OCI-M2 (cell line): ENCODE measurements around the gene LGI1.

ENCODE experiments used
- DNase-seq: peaks from one replicate; lab custom pipeline; 2025; ENCODE audit not compliant: unreplicated experiment; lab: John Stamatoyannopoulos, UW

LGI1 gene

DNA sequence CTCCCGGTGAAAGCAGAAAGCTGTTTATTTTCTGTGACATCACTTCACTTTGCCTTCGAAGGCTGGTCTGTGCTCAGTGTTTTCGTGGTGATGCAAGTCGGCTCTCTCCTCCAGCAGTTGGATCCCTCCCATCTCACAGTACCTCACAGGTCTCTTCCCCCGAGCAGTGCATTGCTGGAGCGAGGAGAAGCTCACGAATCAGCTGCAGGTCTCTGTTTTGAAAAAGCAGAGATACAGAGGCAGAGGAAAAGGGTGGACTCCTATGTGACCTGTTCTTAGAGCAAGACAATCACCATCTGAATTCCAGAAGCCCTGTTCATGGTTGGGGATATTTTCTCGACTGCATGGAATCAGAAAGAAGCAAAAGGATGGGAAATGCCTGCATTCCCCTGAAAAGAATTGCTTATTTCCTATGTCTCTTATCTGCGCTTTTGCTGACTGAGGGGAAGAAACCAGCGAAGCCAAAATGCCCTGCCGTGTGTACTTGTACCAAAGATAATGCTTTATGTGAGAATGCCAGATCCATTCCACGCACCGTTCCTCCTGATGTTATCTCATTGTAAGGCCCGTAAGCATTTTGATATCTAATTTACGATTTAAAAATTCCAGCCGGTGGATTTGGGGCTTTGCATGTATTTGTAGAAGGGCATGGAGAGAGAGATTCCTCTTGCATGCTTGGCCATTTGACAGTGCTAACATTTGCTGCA is at the start of gene LGI1:
Gene LGI1 (plus strand): TSS at position 136 of the 707 bp plus-strand sequence. CDS start 209 bp downstream, at position 345.
- no peak for DNase-seq

DNA sequence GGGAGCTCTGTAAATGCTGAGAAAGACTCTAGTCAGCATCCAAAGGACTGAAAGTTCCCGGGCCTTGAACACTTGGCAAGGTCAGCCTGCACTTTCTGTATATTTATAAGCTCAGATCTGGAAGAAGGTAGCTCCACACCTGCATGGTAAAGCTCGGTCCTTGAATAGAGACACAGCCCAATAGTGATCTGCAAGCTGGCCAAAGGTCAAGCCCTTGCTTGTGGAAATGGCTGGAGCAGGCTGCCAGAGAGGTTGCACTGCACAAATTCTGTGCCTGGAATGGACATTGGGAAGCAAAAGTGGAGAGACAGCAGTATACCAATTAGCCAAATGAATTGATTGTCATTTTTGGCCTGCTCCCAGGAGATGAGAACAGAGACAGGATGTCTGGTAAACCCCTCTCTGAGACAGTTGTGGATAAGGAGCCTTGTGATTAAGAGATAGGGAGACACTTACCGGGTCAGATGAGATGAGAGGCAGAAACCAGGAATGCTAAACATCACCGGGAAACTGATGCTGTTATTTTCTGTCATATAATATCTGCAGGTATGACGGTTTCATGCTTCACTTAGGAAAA is 47.3 kb upstream of the LGI1 start:
- DNase-seq = no peak

DNA sequence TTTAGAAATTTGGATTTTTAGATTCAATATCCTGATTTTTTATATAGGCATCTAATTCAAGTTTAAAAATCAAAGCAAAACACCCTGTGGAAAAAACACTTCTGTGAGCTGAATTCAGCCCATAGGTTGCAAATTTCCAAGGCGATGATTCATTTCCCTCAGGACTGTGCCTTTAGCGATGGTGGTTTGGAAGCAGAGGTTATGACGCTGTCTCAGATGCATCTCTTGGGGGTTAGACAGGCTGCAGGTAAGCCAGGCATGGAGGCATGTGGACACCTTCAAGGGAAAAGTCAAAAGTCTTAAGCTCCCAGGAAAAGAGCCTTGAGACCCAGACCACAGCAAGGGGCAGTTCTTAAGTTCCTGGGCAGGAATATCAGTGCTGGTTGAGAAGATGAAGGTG is 45.8 kb upstream of the LGI1 start:
- no peak for DNase-seq

DNA sequence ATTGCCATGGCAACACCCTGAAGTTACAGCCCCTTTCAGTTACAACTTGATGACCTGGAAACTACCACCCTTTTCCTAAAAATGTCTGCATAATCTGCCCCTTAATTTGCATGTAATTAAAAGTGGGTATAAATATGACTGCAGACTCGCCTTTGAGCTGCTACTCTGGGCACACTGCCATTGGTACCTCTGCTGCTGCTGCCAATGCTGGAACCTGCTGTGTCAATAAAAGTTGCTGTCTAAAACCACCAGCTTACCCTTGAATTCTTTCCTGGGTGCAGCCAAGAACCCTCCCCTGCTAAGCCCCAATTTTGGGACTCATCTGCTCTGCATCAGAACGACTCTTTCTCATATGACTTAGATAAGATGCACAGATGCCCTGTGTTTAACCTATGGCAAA is 45.1 kb upstream of the LGI1 start:
- DNase-seq = no peak

DNA sequence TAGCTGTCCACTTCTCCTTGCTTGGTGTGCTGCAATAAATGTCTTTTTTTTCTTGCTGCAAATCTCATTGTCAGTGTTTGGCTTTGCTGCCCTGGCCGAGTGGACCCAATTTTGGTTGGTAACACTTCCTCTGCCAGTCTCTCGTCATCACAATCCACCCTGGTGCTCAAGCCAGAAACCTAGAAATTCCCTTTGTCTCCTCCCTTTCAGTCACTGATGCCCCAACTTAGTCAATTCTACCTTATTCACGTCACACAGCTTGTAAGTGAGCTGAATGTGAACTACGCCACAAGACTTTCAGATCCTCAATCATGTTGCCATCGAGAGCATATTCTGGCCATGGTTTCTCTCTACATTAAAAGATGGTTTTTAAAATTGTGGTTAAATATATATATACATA is 42.4 kb upstream of the LGI1 start:
- DNase-seq = no peak

DNA sequence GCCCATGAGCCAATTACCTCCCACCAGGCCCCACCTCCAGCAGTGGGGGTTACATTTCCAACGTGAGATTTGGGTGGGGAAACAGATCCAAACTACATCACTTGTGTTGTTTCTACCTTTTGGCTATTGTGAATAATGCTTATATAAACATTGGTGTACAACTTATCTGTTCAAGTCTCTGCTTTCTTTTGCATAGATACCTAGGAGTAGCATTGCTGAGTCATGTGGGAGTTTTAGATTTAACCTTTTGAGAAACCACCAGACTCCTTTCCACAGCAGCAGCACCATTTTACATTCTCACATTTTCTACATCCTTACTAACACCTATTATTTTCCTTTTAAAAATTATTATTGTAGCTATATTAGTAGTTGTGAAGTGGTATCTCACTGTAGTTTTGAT is 41.0 kb upstream of the LGI1 start:
- DNase-seq = no peak

DNA sequence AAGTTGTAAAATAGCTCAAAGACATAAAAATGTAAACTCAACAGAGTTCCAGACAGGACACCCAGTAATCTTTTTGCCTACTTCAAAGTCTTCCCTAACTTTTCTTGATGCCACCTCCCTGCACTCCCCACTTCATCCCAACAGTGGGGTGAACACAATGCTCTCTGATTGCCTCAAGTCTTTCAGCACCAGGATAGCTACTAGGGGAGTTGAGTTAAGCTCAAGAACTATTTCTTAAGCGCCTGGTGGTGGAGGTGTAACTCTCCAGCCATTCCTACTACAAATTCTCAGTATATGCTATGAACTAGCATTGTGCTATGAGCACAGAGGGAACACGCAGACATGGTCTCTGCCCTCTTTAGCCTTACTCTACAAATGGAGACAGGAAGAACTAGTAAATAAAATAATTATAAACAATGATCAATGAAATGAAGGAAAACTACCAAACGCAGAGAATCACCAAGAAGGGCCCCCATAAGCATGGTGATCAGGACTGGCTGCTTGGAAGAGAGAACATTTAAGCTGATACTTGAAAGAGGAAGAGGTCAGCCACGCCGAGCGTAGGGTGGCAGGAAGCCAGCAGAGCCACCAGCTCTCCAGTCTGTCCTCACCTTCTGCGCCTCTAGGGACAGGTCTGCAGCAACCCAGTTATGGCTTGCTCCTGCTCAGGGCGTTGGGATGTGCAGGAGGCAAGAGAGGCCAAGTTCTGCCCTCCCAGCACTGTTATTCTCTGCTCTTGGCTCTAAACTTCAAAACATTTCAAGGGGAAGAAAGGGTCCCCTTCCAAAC is 38.6 kb upstream of the LGI1 start:
- DNase-seq = no peak

DNA sequence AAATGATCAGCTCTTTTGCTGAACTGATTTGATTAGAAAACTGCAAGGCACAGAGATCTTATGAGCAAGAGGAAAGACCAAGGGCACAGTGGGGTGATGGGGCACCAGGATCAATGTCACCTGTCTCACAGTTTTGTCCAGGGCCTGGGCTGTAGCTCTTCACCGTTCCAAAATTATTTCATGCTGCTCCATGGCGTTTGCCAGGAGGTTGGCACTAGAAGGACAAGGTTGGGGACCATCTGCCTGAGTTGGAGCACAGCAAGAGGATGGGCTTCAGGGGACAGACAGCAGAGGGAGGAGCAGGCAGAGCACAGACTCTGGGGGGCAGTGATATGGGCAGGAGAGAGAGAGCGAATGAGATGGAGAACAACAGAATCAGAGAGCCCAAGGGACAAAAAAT is 37.8 kb upstream of the LGI1 start:
- DNase-seq = no peak

DNA sequence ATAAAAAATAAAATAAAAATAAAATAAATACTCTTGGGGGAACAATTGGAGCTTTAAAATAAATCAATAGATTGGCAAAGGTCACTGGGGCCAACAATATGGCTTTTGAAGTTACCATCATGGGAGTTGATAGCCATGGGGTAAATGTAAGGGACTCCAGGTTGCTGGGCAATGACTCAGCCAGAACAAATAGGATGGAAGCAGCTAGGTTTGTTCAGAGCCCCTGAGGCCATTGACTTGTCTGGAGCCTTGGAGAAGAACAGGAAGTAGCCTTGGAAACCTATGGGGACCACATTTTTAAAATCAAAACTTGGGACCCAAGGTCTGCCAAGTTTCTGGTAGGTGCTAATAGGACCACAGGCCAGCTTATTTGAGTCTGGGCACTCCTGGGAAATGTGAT is 35.2 kb upstream of the LGI1 start:
- no peak for DNase-seq

DNA sequence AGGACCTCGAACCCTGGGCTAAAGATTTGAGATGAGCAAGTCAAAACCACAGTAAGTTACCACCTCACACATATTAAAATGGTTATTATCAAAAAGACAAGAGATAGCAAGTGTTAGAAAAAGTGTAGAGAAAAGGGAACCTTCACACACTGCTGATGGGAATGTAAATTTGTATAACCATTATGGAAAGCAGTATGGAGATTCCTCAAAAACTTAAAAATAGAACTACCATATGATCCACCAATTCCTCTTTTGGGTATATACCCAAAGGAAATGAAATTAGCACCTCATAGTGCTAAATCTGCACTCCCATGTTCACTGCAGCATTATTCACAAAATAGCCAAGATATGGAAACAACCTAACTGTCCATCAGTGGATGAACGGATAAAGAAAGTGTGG is 34.6 kb upstream of the LGI1 start:
- DNase-seq = no peak

DNA sequence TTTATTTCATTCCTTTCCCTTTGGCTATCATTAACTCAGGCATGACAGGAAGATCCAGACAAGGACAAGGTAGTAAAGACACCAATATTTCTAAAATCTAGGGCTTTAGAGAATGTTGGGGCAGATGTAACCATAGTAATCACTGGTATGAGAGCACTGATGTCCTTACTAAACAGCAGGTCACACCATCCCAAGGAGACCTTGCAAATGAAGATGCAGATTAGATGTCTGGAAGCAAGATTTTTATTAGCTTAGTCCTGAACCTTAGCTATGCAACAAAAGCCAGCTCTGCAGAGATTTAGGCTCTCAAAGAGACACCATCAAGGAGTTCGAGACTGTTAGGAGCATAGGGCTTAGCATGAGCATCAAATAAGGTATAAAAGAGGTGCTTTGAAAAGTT is 31.7 kb upstream of the LGI1 start:
- no peak for DNase-seq

DNA sequence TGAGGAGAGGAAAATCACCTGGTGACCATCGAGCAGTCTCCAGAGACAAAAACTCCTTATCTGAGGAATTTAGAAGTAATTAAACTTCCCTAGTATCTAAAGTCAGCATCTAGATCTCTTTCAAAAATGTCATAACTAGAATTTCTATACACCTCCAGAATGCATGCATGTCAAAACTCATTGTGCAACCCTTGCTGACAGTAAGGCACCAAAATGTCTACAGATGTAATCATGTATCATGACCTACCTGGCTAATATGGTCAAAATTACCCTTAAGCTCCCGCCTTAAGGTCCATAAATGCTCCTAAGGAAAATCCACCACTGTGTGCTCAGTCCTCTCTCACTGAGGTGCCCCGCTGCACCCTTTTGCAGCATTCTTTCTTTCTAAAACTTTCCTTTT is 16.4 kb upstream of the LGI1 start:
- DNase-seq = no peak

DNA sequence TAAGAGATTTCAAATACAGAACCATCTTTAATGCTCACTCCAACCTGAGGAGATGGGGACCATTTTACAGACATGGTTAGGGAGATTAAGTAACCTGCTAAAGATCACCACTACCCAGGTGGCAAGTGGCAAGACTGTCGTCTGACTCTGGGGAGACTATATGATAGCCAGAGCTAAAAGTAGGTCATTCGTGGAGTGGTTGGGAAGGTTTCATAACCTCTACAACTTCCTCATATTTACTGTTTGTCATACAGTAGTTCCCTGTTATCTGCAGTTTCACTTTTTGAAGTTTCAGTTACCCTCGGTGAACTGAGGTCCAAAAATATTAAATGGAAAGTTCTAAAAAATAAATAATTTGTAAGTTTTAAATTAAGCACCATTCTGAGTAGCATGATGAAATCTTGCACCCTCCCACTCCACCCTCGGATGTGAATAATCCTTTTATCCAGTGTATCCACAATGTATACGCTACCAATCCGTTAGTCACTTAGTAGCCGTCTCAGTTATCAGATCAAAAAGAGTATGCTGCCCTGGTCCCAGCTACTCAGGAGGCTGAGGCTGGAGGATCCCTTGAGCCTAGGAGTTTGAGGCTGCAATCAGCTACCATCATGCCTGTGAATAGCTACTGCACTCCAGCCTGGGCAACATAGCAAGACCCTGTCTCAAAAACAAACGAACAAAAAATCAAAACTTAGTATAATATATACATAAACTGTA is 14.9 kb upstream of the LGI1 start:
- DNase-seq = no peak

DNA sequence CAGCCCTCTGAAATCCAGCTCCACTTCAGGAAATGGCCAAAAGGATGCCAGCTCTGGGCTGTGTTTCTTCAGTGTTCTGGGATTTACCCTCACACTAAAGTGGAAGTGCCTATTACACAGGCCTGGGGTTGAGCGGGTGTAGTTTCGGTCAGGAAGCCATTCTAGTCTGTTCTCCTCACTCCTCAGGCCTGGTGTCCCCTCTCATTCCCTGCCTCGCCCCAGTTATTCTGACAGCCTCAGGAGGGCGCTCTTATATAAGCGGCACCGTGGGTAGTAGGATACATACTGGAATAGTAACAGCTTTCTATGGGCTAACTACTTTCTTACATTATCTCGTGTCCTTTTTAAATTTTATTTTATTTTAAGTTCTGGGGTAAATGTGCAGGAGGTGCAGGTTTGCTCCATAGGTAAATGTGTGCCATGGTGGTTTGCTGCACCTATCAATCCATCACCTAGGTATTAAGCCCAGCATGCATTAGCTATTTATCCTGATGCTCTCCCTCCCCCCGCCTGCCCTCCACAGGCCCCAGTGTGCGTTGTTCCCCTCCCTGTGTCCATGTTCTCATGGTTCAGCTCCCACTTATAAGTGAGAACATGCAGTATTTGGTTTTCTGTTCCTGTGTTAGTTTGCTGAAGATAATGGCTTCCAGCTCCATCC is 12.2 kb upstream of the LGI1 start:
- DNase-seq = no peak

DNA sequence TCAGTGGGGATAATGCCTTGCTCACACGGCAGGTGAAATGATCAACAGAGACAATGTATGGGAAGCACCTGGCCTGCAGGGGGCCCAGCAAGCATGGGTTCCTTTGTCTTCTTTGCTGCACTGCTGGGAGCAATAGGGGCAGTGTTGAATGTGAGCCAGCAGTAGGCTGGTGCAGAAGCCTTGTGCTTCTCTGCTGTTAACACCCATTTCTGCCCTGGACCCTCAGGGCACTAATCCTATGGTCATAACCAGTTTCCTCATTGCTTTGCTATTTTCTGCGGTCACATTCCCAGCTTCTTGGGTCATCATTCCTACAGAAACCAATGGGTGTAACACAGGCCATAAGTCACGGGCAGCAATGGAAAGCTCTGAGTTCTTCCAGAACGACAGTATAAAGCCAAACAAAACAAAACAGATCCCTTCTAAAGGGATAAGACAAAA is 10.9 kb upstream of the LGI1 start:
- DNase-seq = no peak

DNA sequence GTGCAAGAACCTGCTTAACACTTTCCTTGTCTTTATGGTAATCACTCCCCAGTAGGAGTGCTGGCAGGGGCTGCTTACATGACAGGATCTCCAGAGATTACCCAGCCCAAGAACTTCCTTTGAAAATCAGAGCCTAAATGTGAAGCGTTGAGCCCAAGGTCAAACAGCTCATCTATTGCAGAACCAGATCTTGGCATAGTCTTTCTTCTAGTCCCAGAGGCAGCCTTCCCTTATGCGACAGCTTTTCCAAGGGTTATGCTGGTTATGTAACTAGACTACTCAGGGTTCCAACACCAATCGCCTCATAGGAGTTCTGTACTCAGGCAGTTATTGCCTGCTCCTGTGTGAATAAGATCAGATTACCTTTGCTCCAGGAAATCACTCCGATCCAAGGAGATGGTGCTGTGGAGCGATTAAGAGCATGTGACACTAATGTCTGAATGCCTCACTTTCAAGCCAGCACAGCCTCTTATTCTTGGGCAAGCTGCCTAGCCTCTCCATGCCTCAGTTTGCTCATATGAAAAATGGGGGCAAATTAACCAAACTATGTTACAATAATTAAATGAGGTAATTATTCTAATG is 8.4 kb upstream of the LGI1 start:
- no peak for DNase-seq

DNA sequence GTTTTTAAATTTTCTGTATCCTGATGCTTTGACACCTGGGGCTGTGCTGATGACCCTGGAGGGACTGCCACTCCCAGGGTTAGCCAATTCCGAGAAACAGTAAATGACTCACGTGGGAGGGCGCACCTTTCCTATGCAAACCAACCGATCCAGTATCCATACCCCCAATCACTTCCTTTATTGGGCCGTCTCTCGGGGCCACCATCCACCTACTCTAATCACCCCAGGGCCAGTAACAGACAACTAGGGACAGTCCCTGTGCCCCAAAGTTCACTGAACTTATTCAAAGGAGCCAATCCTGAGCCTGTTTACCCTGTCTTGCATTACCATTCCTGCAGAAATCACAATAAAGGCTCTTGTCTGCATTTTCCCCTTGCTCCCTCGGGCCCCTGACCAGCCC is 6.6 kb upstream of the LGI1 start:
- no peak for DNase-seq

DNA sequence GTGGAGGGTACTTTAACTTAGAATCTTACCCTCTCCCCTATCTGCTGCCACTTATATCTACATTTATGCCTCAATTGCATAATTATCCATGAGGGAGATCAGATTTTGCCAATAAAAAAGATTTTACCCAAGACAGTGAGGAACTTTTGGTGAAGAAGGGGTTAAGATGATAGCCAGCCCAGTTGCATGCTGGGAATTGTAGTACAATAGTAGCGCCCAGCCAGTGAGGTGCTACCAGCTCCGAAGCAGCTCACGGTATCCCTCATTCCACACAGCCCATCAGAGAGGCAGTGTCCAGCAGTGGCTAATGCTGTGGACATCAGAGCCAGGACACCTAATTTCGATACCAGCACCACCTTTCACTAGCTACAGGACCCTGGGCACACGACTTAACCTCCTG is 5.9 kb upstream of the LGI1 start:
- no peak for DNase-seq

DNA sequence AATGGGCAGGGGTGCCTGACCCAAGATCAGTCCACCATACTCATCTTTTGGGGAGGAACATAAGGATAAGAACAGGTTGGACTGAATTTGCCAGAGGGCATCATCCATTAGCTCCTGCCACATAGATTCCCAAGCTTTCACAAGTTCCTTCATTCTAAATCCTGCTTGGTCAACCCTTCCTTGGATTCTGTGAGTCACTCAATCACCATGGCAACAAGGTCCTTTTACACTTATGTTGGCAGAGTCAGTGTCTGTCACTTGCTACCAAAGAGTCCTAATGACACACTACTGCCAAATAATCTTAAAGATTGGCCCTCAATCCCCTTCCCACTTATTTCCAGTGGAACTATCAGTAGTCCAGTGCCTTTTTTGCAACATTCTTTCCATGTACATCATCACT is 5.0 kb upstream of the LGI1 start:
- DNase-seq = no peak

DNA sequence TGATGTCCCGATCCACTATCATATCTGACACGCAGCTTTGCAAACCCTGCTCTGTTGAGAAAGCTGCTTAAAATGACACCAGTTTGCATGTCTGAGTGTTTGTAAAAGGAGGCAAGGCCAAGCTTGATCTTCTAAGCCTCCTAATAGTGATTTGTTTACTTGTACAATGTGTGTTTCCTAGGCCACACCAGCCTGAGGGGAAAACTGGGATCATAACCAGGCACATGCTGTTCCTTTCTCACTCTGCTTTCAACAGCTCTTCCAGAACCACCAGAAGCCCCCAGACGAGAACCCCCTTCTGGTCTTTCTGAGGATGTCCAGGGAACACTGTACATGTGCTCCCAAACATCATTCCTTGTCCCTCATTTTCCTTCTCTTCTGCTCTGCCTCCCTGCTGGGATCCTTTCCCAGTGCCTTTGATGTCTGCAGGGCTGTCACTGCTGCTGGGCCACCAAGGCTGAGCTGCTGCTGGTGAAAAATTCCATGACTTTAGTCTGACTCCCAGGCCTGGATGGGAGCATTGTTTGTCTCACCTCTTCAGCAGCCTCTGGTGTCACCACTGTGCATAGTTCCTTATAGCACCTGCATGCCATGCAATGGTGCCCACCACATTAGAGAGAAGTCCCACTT is 4.0 kb upstream of the LGI1 start:
- DNase-seq = no peak
